ENCODE data around the gene TGFBR2. TPM values are rescaled to one million over a fixed set of nuclear protein-coding genes. Genes with fewer than 3 reads are reported as not detected.

The TGFBR2 gene
- polyA plus RNA-seq, 1 donor (not counting 4 experiments of a cell fraction or from before 2014, with no cell fraction given), result 303 TPM

DNA sequence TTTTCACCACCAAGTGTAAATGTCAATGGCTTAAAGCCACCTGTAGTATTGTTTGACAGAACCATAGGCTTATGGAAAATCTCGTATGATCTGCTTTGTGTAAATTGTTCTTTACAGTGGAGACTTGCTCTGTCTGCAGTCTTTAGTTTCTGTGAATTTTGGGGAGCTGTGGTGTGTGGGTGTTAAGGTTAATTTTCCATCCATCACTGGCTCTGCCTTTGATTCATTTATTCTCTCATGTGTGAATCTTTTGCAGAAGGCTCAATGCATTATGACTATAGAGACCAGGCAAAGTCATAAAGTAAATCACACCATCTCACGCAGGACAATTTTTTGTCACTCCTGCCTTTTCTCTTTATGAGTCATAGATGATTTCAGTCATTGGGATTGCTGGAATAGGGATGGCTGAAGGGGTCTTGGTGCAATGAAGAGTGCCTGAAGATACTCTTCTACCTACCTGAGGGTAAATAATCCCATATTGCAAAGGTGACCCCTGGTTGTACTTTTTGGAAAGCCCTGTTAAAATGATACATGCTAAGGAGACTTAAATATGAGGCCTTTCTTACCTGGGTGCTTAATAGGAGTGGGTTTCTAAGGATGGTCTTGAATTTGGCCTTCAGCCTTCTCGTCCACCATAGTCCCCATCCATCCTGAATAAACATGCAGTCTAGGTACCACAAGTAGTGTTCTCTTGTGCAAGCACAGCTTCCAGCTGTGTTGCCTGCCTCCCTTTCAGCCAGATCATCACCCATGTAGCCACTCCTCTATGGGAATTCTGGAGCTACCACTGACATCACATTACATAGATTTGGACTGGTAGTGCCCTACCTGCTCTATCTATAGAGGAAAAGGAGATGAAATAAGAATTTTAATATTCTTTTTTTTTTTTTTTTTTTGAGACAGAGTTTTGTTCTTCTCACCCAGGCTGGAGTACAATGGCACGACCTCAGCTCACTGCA is 14.3 kb downstream of the TGFBR2 start:
- H3K36me3 ChIP-seq (ENCODE audit: control insufficient read depth in 2 of 2, extremely low read depth in 1 of 2, insufficient read depth in 2 of 2, low read length in 2 of 2), result peaks cover 9 to 31% of the 10 kb centered on the region in 2 experiments
- H2AFZ ChIP-seq (ENCODE audit: control insufficient read depth, low read length), result no peak overlapping the region
- FAIRE-seq (peak; percentile 60), DNase-seq (ENCODE audit: low read depth, low spot score) (no peak)
- no peaks in the 10 kb centered on the region for H3K9me3 ChIP-seq (ENCODE audit: control insufficient read depth, low read depth, low read length)
- no peak overlapping the region for H3K4me2 ChIP-seq (ENCODE audit: control insufficient read depth, extremely low read depth, insufficient read depth, low read depth, low read length)
- dilution Hi-C loops (cut with MboI; ENCODE audit: extremely low pct_ligation_motif_present, low sequenced_read_pairs), result no loop called here
- H3K9me1 ChIP-seq (ENCODE audit: control insufficient read depth, extremely low read depth, insufficient read depth, low read length), result no peaks in the 10 kb centered on the region
- H3K4me3 ChIP-seq (ENCODE audit: control insufficient read depth in 2 of 3, extremely low read depth in 1 of 3, insufficient read depth in 2 of 3, low read depth in 1 of 3, low read length in 3 of 3), result no peak overlapping the region
- H3K27ac ChIP-seq (ENCODE audit: control insufficient read depth, insufficient read depth, low read length), result no peak overlapping the region
- H3K9ac ChIP-seq (ENCODE audit: control insufficient read depth, extremely low read depth, insufficient read depth, low read length), result no peak overlapping the region
- TF ChIP-seq, protein P1, sequence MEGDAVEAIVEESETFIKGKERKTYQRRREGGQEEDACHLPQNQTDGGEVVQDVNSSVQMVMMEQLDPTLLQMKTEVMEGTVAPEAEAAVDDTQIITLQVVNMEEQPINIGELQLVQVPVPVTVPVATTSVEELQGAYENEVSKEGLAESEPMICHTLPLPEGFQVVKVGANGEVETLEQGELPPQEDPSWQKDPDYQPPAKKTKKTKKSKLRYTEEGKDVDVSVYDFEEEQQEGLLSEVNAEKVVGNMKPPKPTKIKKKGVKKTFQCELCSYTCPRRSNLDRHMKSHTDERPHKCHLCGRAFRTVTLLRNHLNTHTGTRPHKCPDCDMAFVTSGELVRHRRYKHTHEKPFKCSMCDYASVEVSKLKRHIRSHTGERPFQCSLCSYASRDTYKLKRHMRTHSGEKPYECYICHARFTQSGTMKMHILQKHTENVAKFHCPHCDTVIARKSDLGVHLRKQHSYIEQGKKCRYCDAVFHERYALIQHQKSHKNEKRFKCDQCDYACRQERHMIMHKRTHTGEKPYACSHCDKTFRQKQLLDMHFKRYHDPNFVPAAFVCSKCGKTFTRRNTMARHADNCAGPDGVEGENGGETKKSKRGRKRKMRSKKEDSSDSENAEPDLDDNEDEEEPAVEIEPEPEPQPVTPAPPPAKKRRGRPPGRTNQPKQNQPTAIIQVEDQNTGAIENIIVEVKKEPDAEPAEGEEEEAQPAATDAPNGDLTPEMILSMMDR (optimal IDR thresholded peaks at IDR 0.05 in 1 of 3, IDR thresholded peaks at IDR 0.05 in 1 of 3, conservative IDR thresholded peaks at IDR 0.05 in 1 of 3; ENCODE audit: extremely low read depth in 1 of 3, insufficient read depth in 2 of 3, low read length in 3 of 3), result no peak
- no peak for TF ChIP-seq EZH2 (IDR thresholded peaks at IDR 0.05; ENCODE audit: low read length)
- H3K27me3 ChIP-seq (ENCODE audit: control insufficient read depth, extremely low read depth, insufficient read depth, low read length), result no peaks in the 10 kb centered on the region
- H4K20me1 ChIP-seq (ENCODE audit: control insufficient read depth, extremely low read depth, insufficient read depth, low read length), result peaks cover 18% of the 10 kb centered on the region
- H3K79me2 ChIP-seq (ENCODE audit: control insufficient read depth, insufficient read depth, low read length), result peaks cover 91% of the 10 kb centered on the region
- H3K4me1 ChIP-seq (ENCODE audit: control insufficient read depth, extremely low read depth, insufficient read depth, low read length), result peaks cover 33% of the 10 kb centered on the region

DNA sequence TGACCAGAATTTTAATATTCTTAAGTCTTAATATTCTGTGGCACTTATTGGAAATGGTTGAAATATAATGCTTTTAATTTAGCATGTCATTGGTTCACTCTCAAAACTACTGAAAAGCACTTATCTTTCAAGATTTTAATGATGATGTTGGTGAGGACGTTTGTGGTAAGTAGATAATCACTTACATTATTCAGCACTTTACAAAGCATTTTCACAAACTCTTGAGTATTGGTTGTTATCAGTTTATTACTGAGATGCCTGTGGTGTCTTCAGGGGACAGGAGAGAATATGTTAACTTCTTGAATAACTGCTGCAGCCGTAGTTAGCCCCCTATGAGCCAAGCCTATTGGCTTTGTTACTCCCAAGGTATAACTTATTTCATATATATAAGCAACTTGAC is 15.2 kb downstream of the TGFBR2 start:
- Histone ChIP-seq H3K4me3 (ENCODE audit: control insufficient read depth in 2 of 3, extremely low read depth in 1 of 3, insufficient read depth in 2 of 3, low read depth in 1 of 3, low read length in 3 of 3) (no peak overlapping the region), H3K4me2 (ENCODE audit: control insufficient read depth, extremely low read depth, insufficient read depth, low read depth, low read length) (no peak overlapping the region), H3K27ac (ENCODE audit: control insufficient read depth, insufficient read depth, low read length) (no peak overlapping the region), H3K36me3 (ENCODE audit: control insufficient read depth in 2 of 2, extremely low read depth in 1 of 2, insufficient read depth in 2 of 2, low read length in 2 of 2) (peaks cover 13 to 37% of the 10 kb centered on the region in 2 experiments), H3K27me3 (ENCODE audit: control insufficient read depth, extremely low read depth, insufficient read depth, low read length) (no peaks in the 10 kb centered on the region), H4K20me1 (ENCODE audit: control insufficient read depth, extremely low read depth, insufficient read depth, low read length) (peaks cover 23% of the 10 kb centered on the region), H3K79me2 (ENCODE audit: control insufficient read depth, insufficient read depth, low read length) (peaks cover 89% of the 10 kb centered on the region), H3K9me3 (ENCODE audit: control insufficient read depth, low read depth, low read length) (no peaks in the 10 kb centered on the region), H3K9me1 (ENCODE audit: control insufficient read depth, extremely low read depth, insufficient read depth, low read length) (no peaks in the 10 kb centered on the region), H2AFZ (ENCODE audit: control insufficient read depth, low read length) (no peak overlapping the region), H3K9ac (ENCODE audit: control insufficient read depth, extremely low read depth, insufficient read depth, low read length) (no peak overlapping the region), H3K4me1 (ENCODE audit: control insufficient read depth, extremely low read depth, insufficient read depth, low read length) (peaks cover 42% of the 10 kb centered on the region)
- FAIRE-seq, result no peak
- dilution Hi-C loops (cut with MboI; ENCODE audit: extremely low pct_ligation_motif_present, low sequenced_read_pairs), result no loop called here
- TF ChIP-seq, protein P1 (optimal IDR thresholded peaks at IDR 0.05 in 1 of 3, IDR thresholded peaks at IDR 0.05 in 1 of 3, conservative IDR thresholded peaks at IDR 0.05 in 1 of 3; ENCODE audit: extremely low read depth in 1 of 3, insufficient read depth in 2 of 3, low read length in 3 of 3), result no peak
- TF ChIP-seq EZH2 (IDR thresholded peaks at IDR 0.05; ENCODE audit: low read length), result no peak
- DNase-seq (ENCODE audit: low read depth, low spot score), result no peak

Data from keratinocyte (primary cell).